CD4-positive, alpha-beta T cell treated with Interleukin-1 beta for 1 hour (primary cell): ENCODE measurements around the gene PSPH.
"Not testable (repeated sequence)": the region's sequence is repeated elsewhere in the genome, so short reads cannot be mapped to it uniquely, and the experiment has no call there.

Source experiments
- DNase-seq, 2 donors: peaks; one replicate each; pipeline ENCODE4 v3.0.0-alpha.2; 2020 to 2022

PSPH gene

DNA sequence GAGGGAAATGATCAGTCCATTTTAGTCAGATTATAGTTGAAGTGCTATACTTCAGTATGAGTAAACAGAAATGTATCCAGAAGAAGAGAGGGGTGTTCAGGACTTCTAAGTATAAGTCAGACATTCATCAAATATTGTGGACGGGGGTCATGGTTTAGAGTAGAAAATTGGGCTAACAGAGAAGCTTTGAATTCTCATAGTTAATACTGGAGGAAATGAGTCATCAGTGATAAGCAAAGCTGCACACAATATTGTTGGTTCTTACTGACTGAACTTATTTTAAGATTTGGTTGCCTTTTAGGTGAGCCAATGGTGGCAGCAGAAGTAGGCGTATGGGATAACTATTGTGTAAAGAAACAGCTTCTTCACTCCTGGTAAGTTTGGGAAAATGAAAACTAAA, 11.1 kb upstream of the PSPH start:
- no peak for DNase-seq

DNA sequence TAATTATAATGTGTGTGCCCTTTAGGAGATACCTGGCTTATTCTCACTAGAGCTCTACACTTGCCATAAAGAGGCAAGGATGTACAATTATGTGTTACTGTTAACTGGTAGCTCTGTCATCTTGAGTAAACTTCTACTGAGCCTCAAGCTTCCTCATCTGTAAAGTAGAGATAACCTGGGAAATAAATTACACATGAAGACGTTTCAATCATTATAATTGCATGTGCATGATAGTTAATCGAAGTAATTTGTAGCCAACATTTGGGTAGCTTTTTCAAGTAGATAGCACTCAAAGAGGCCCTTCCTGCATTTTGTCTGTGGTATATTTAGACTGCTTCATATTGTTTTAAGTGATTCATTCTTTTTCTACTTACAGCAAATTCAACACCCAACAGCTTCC, 2.7 kb upstream of the PSPH start:
- DNase-seq, result no peak

DNA sequence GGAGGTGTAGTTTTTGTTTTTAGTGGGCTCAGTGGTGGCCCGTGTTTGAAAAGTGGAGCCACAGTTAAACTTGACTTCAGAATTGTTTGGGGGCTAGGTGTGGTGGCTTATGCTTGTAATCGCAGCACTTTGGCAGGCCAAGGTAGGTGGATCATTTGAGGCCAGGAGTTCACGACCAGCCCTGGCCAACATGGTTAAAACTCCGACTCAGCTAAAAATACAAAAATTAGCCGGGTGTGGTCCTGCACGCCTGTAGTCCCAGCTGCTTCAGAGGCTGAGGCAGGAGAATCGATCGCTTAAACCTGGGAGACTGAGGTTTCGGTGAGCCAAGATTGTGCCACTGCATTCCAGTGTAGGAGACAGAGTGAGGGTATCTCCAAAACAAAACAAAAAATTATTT, 2.1 kb upstream of the PSPH start:
- no peak for DNase-seq

DNA sequence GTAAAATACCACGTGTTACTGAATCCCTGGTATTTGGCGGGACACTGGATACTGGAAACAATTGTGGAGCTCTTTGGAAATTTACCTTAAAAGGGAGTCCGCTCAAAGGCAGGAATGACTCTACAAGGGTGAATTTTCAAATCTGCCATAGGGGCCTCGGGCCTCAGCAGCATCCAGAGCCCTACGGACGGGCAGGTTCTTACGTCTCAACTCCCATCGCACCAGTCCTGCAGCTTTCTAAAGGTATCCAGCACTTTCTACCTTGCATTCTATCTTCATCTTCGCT, 248 bp downstream of the PSPH start:
- DNase-seq, result no peak

DNA sequence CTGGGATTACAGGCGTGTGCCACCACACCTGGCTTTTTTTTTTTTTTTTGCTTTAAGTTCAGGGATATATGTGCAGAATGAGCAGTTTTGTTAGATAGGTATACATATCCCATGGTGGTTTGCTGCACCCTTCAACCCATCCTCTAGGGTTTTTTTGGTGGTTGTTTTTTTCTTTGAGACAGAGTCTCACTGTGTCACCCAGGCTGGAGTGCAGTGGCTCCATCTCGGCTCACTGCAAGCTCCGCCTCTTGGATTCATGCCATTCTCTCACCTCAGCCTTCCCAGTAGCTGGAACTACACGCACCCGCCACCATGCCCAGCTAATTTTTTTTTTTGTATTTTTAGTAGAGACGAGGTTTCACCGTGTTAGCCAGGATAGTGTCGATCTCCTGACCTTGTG, 2.5 kb downstream of the PSPH start:
- not testable (repeated sequence) for DNase-seq

DNA sequence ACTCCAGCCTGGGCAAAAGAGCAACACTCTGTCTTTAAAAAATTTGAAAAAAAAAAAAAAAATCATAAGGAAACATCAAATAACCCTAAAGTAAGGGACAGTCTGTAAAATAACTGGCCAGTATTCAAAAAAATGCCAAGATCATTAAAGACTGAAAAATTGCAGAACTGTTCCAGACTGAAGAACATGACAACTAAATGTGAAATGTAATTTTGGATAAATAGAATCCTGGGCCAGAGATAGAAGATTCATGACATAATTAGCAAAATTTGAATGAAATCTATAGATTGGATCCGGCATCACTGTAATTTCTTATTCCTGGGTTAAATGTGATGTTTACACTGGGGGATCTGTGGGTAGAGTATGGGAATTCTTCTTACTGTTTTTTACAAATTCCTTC, 3.0 kb downstream of the PSPH start:
- no peak for DNase-seq

DNA sequence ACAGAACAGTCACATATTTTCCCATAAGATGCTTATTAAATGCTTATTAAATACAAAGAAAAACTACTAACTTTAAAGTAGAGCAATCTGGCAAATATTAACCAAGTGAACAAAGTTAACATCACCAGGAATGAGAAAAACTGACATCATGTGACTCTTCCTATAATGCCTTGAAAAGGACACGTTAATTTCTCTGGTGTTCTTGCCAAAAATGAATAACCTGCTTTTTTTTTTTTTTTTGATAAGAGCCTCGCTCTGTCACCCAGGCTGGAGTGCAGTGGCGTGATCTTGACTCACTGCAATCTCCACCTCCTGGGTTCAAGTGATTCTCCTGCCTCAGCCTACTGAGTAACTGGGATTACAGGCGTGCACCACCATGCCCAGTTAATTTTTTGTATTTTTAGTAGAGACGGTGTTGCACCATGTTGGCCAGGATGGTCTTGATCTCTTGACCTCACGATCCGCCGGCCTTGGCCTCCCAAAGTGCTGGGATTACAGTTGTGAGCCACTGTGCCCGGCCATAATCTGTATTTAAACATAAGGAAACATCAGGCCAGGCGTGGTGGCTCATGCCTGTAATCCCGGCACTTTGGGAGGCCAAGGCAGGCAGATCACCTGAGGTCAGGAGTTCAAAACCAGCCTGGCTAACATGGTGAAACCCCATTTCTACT, 3.7 kb downstream of the PSPH start:
- DNase-seq, result not testable (repeated sequence)

DNA sequence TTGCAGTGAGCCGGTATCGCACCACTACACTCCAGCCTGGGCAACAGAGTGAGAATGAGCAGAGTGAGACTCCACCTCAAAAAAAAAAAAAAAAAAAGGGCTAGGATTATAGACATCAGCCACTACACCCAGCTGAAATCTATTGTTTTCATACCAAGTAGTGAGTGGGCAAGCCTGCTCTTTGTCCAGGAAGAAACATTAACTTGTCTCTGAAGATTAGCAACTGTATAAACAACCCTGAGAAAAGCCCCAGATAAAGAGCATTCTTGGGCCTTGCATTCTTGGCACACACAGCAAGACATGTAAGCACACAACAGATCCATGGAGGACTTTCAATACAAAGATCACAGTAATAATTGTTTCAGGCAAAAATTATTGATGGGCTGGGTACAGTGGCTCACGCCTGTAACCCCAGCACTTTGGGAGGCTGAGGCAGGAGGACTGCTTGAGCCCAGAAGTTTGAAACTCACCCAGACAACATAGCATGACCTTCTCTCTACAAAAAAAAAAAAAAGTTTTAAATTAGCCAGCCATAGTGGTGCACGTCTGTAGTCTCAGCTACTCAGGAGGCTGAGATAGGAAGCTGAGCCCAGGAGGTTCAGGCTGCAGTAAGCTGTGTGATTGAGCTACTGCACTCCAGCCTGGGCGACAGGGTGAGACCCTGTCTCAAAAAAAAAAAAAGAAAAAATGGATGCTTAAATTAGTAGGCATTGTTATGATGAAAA, 4.4 kb downstream of the PSPH start:
- DNase-seq, result no peak

DNA sequence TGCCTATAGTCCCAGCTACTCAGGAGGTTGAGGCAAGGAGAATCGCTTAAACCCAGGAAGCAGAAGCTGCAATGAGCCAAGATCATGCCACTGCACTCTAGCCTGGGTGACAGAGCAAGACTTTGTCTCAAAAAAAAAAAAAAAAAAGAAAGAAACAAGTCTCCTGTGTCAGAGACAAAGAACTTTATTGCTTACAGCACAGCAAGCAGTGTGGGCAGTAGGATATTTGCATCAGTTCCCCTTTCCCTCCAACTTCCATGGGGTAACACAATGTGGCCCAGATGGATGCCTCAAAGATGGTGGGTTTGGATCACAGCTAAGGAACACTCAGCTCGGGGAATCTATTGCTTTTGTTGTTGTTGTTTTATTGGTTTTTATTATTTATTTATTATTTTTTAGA, 5.5 kb downstream of the PSPH start:
- DNase-seq, result not testable (repeated sequence)

DNA sequence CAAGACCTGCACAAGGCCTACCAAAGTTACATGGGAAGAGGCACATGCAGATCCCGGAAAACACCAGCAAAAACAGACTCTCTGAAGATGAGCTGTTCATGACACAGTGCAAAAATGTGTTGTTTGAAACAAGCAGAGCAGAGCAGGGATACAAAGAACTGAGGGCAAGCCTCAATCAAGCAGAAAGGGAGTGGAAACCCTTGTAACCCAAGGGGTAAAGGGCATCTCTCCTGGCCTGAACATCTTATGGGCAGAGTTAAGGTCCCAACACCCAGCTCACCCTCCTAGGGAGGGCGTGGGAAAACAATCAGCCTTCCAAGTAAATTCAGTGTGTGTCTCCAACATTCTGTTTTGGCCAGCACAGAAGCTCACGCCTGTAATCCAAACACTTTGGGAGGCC, 10.5 kb downstream of the PSPH start:
- DNase-seq, result no peak

DNA sequence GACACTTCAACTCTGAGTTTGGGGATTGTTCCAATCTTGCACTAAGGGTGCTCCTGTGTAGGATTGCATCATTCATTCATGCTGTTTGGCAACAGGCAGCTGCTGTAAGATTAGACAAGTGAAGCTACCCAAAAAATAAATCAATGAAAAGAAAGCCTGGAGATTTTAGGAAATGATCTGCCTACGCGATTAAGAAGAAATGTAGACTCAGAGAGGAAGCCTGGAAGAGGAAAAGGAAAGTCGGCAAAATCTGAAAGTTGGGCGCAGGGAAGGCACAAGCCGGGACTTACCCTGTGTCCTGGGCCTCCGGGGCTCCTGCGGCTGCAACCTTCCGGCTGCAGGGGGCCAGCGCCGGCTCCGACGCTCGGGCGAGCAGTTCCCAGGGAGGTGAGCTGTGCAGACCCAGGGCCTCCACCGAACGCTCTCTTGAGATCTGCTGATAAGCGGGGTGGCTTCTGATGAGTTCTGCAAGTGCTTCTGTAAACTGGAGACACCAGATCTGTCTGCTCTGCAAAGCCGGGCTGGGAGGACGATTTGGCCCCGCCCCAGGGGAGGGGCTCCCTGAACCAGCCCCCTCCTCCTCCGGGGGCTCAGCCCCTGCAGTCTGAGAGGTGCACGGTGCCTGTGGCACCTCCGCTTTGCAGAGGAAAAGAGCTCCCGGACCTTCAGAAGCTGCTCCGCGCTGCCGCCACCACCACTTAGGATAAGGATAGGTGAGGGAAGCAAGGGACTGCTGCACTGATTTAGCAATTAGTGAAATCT, 17.4 kb downstream of the PSPH start:
- DNase-seq, result peak; percentile 74 to 76

DNA sequence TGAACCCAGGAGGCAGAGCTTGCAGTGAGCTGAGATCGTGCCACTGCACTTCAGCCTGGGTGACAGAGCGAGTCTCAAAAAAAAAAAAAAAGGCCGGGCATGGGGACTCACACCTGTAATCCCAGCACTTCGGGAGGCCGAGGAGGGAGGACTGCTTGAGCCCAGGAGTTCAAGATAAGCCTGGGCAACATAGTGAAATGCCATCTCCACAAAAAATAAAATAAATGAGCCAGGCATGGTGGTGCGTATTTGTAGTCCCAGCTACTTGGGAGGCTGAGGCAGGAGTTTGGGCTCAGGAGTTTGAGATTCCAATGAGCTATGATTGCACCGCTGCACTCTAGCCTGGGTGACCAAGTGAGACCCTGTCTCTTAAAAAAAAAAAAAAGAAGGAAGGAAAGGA, 18.7 kb downstream of the PSPH start:
- DNase-seq, result not testable (repeated sequence)

DNA sequence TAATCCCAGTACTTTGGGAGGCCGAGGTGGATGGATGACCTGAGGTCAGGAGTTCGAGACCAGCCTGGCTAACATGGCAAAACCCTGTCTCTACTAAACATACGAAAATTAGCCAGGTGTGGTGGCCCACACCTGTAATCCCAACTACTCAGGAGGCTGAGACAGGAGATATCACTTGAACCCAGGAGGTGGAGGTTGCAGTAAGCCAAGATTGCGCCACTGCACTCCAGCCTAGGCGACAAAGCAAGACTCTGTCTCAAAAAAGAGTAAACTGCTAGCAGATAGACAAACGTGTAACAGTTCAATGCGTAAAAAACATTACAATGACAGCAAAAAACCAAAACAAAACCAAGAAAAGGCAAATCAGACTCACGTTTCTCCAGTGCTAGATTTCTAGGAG, 19.7 kb downstream of the PSPH start:
- DNase-seq, result not testable (repeated sequence)

DNA sequence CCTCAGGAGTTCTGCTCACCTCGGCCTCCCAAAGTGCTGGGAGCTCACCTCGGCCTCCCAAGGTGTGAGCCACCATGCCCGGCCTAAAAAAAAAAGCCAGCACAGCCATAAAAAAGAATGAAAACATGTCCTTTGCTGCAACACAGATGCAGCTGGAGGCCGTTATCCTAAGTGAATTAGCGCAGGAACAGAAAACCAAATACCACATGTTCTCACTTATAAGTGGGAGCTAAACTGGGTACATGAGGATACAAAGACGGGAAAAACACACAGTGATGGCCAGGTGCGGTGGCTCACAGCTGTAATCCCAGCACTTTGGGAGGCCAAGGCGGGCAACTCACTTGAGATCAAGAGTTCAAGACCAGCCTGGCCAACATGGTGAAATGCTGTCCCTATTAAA, 20.9 kb downstream of the PSPH start:
- DNase-seq, result no peak

DNA sequence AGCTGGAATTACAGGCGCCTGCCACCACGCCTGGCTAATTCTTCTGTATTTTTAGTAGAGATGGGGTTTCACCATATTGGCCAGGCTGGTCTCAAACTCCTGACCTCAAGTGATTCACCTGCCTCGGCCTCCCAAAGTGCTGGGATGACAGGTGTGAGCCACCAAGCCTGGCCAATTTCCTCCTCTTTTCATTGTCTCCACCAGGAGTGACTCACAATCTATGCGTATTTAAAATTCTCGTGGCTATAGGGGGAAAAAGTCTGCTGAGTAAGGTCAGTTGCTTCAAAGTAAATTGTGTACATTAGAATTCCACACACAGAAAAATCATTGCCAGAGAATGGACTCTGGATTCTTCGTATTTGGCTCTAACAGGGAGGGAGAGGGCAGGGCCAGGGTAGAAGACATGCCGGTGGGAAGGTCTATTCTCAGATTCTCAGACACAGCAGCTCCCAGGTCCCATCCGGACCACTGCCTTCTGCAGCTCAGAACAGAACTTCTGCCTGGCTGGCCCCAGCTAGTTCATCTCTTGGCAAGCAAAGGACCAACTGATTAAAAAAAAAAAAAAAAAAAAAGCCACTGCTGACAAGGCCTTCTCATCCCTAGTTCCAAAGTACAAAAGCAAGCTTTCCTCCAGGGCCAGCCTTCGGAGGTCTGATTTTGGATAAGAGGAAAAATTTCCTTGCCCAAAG, 22.2 kb downstream of the PSPH start:
- DNase-seq, result no peak

DNA sequence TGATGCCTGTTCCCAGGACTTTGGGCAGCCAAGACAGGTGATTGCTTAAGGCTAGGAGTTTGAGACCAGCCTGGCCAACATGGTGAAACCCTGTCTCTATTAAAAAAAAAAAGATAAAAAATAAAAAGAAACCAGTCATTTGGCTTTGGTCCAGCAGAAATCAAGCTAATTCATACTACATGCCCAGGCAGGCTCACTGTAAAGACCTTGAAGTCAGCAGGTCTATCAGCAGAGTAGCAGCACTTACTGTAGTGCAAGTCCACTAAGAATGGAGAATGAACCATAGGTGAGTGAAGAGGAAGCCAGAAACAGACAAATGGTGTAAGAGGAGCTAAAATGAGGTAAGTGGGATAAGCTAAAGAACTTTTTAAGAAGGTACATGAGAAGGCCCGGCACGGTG, 24.7 kb downstream of the PSPH start:
- no peak for DNase-seq

DNA sequence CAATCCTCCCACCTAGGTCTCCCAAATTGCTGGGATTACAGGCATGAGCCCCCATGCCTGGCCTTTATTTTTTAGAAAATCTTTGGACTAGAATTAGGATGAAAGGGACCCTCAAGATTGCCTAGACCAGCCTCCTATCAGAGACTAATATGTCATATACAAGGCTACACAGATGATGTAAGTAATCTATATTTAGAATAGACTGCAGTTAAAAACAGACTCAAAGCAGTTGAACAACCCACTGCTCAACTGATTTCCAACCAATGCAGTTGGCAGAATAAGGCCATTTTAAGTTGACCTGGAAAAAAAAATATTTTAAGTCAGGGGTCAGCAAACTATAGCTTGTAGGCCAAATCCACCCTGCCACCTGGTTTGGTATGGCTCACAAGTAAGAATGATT, 27.7 kb downstream of the PSPH start:
- DNase-seq, result no peak

DNA sequence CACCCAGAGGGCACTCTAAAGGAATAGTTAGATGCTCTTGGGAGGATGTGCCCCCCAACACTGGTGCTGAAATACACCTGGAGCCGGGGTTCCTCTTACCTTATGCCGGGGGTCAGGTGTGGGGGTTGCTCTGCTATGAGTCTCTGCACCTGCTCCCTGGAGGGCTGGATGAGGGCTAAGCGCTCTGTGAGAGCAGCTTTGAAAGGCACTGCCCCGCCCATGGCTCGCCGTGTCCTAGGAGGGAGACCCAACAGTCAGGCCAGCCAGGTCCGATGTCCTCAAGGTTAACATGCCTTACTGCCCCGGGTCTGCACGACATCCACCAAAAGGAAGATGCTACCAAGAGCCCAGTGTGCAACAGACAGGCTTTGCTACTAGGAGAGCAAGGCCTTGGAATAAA, 31.7 kb downstream of the PSPH start:
- DNase-seq, result no peak

DNA sequence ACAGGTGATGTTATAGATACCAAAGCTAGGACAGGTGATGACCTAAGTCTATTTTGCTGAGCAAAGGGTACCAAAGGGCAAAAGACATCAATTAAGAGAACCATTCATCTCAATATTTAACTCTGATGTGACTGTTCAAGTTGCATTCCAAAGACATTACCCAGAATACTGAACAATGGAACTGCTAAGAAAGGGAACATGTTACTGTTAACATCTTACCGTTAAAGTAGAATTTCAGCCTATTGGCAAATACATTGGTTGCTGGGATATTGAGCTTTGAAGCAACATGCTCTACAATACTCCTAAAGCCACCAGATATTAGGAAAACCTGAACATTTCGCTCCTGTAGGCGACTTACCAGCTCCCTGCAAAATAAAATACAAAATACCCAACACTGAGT, 34.2 kb downstream of the PSPH start:
- not testable (repeated sequence) for DNase-seq

DNA sequence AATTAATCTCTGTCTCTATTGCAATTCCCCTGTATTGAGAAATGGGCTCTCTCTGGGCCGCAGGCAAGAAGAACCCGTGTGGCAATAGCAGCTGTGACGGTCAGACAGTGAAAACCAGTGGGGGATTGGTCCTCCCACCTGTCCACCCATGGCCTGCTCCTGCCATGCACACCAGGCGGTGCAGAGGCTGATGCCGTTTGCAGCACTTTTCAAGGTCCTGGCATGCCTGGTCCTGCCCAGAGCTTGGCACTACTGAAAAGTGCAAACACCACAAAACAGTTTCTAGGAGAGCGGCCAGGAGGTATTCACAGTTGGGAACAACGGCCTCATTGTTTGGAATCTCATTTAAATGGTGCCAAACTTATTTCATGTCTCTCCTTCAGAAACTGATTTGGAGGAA, 41.5 kb downstream of the PSPH start:
- no peak for DNase-seq

DNA sequence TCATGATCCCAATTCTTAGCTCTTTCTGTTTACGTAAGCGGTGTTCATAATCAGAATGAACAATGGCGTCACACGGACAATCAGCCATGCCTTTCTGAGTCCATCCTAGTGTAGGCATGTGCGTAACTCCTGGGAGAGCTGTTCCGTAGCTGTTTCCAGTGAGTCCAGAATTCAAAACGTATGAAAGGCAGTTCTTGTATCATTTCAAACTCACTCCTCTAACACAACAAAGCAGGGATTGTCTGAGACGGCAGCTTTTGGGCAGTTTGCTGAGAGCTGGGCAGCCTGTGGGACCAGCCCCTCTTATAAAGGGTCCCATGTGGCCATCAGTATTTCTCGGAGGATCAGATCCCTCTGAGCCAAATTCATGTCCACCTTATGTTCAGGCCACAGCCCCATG, 43.4 kb downstream of the PSPH start:
- DNase-seq, result no peak

DNA sequence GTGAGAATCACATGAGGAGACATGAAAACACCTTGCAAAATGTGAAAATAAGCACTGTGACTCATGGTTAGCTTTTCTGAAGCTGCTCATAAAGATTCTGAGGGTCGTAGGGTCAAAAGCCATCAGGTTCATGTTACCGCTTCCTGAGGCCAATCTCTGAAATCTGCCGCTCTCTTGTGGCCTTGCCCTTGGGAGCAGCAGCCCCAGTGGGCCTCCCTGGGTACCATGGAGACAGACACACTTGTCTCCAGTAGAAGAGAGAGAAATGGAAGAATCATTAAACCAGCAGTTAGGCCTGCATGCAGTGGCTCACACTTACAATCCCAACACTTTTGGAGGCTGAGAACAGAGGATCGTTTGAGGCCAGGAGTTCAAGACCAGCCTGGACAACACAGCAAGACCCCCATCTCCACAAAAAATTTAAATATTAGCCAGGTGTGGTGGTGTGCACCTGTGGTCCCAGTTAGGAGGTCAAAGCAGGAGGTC, 44.0 kb downstream of the PSPH start:
- DNase-seq, result no peak

DNA sequence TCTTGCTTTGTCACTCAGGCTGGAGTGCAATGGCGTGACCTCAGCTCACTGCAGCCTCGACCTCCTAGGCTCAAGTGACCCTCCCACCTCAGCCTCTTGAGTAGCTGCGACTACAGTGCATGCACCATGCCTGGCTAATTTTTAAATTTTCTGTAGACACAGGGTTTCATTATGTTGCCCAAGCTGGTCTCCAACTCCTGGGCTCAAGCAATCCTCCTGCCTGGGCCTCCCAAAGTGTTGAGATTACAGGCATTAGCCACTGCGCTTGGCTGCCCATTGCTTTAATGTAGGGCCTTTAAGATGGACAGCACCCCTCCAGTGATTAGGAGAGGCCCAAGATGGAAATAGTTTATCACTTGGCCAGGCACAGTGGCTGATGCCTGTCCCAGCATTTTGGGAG, 47.5 kb downstream of the PSPH start:
- DNase-seq, result no peak
